HEK293 (cell line): ENCODE results near the gene TMEM121B.

Experiments used
- CTCF ChIA-PET: fragments of 350-600 bp; formaldehyde crosslinking; extraction: SDS; loops from one replicate; lab custom pipeline; 2021; ENCODE audit warnings: antibody characterized with exemption; lab: Yijun Ruan, JAX
- POLR2A ChIA-PET: fragments of 300-600 bp; formaldehyde crosslinking; extraction: SDS; loops from one replicate; lab custom pipeline; 2020; ENCODE audit warnings: antibody characterized with exemption, inconsistent platforms; lab: Yijun Ruan, JAX
- H3K27ac ChIP-seq: fragments of 200-500 bp; sonication (Bioruptor generic); 2 replicates; pipeline ENCODE4 v1.5.1; 2014; ENCODE audit warnings: low read depth, low read length, control low read depth, inconsistent platforms; ENCODE audit errors: extremely low read depth
- H3K36me3 ChIP-seq, 2 experiments: fragments of 200-500 bp in 1 of 2; sonication (Bioruptor generic) in 1 of 2; 1 replicate in 1 of 2; 2 replicates in 1 of 2; pipeline ENCODE4 v1.5.1; 2014 to 2017; ENCODE audit warnings: inconsistent platforms in 2 of 2, low read length in 2 of 2; ENCODE audit not compliant: control insufficient read depth in 2 of 2, insufficient read depth in 1 of 2
- H3K4me1 ChIP-seq: fragments of 200-500 bp; sonication (Bioruptor generic); 2 replicates; pipeline ENCODE4 v1.5.1; 2014; ENCODE audit warnings: mild to moderate bottlenecking, low read length, inconsistent platforms; ENCODE audit not compliant: control insufficient read depth, insufficient read depth
- H3K4me3 ChIP-seq: 2 replicates; pipeline ENCODE4 v1.5.1; 2011; ENCODE audit warnings: low read depth, mild to moderate bottlenecking, control low read depth, low read length, moderate library complexity
- H3K9me3 ChIP-seq: fragments of 200-500 bp; sonication (Bioruptor generic); 2 replicates; pipeline ENCODE4 v1.5.1; 2014; ENCODE audit warnings: low read depth, low read length, inconsistent platforms; ENCODE audit not compliant: control insufficient read depth, insufficient read depth
- KLF7 ChIP-seq: fragments of 450-650 bp; formaldehyde crosslinking; IDR thresholded peaks from 2 replicates; pipeline ENCODE4 v1.5.1; 2016; ENCODE audit warnings: missing biosample characterization, missing genetic modification characterization, borderline replicate concordance
- PRDM4 ChIP-seq: fragments of 450-650 bp; formaldehyde crosslinking; IDR thresholded peaks from 2 replicates; pipeline ENCODE4 v1.5.1; 2017; ENCODE audit warnings: missing biosample characterization, missing genetic modification characterization
- YY1 ChIP-seq: fragments of 450-650 bp; formaldehyde crosslinking; IDR thresholded peaks from 2 replicates; pipeline ENCODE4 v1.5.1; 2018; ENCODE audit warnings: missing biosample characterization, missing genetic modification characterization
- ZFHX2 ChIP-seq: fragments of 450-650 bp; formaldehyde crosslinking; conservative IDR thresholded peaks from 2 replicates; pipeline ENCODE4 v1.5.1; 2016; ENCODE audit warnings: missing biosample characterization, missing genetic modification characterization
- ZNF133 ChIP-seq: fragments of 450-650 bp; formaldehyde crosslinking; IDR thresholded peaks from 2 replicates; pipeline ENCODE4 v1.5.1; 2016; ENCODE audit warnings: missing biosample characterization, missing genetic modification characterization
- ZNF214 ChIP-seq: fragments of 450-650 bp; formaldehyde crosslinking; IDR thresholded peaks from 2 replicates; pipeline ENCODE4 v1.5.1; 2017; ENCODE audit warnings: missing biosample characterization, mild to moderate bottlenecking, missing genetic modification characterization, borderline replicate concordance
- ZNF223 ChIP-seq: fragments of 450-650 bp; formaldehyde crosslinking; IDR thresholded peaks from 2 replicates; pipeline ENCODE4 v1.5.1; 2016; ENCODE audit warnings: missing biosample characterization, missing genetic modification characterization
- ZNF510 ChIP-seq: fragments of 450-650 bp; formaldehyde crosslinking; IDR thresholded peaks from 2 replicates; pipeline ENCODE4 v1.5.1; 2018; ENCODE audit warnings: mild to moderate bottlenecking, missing genetic modification characterization, missing biosample characterization; ENCODE audit not compliant: insufficient replicate concordance
- ZNF521 ChIP-seq: fragments of 450-650 bp; formaldehyde crosslinking; IDR thresholded peaks from 2 replicates; pipeline ENCODE4 v1.5.1; 2017; ENCODE audit warnings: missing biosample characterization, mild to moderate bottlenecking, missing genetic modification characterization
- ZNF548 ChIP-seq: fragments of 450-650 bp; formaldehyde crosslinking; IDR thresholded peaks from 2 replicates; pipeline ENCODE4 v1.5.1; 2016; ENCODE audit warnings: missing biosample characterization, missing genetic modification characterization
- ZNF558 ChIP-seq: fragments of 450-650 bp; formaldehyde crosslinking; IDR thresholded peaks from 2 replicates; pipeline ENCODE4 v1.5.1; 2016; ENCODE audit warnings: missing biosample characterization, missing genetic modification characterization
- ZNF596 ChIP-seq: fragments of 450-650 bp; IDR thresholded peaks from 2 replicates; pipeline ENCODE4 v1.5.0; 2018; ENCODE audit warnings: missing biosample characterization, mild to moderate bottlenecking, missing genetic modification characterization, moderate library complexity
- ZNF621 ChIP-seq: fragments of 450-650 bp; formaldehyde crosslinking; IDR thresholded peaks from 2 replicates; pipeline ENCODE4 v1.5.1; 2017; ENCODE audit warnings: missing biosample characterization, missing genetic modification characterization
- ZNF623 ChIP-seq: fragments of 450-650 bp; formaldehyde crosslinking; IDR thresholded peaks from 2 replicates; pipeline ENCODE4 v1.5.1; 2016; ENCODE audit warnings: missing biosample characterization, missing genetic modification characterization
- ZNF654 ChIP-seq: fragments of 450-650 bp; formaldehyde crosslinking; IDR thresholded peaks from 2 replicates; pipeline ENCODE4 v1.5.1; 2016; ENCODE audit warnings: low read depth, missing biosample characterization, missing genetic modification characterization
- TF ChIP-seq, protein P1 (sequence below): fragments of 450-650 bp; formaldehyde crosslinking; IDR thresholded peaks from 2 replicates; pipeline ENCODE4 v1.5.1; 2016; ENCODE audit warnings: missing biosample characterization, missing genetic modification characterization
- TF ChIP-seq, protein P2 (sequence below): fragments of 450-650 bp; formaldehyde crosslinking; IDR thresholded peaks from 2 replicates; pipeline ENCODE4 v1.5.1; 2016; ENCODE audit warnings: missing biosample characterization, missing genetic modification characterization
- TF ChIP-seq, protein P3 (sequence below): fragments of 450-650 bp; IDR thresholded peaks from 2 replicates; pipeline ENCODE4 v1.5.1; 2018; ENCODE audit warnings: missing biosample characterization, missing genetic modification characterization
- TF ChIP-seq, protein P4 (sequence below): fragments of 450-650 bp; formaldehyde crosslinking; IDR thresholded peaks from 2 replicates; pipeline ENCODE4 v1.5.1; 2017; ENCODE audit warnings: missing biosample characterization, missing genetic modification characterization
- TF ChIP-seq, protein P5 (sequence below): fragments of 450-650 bp; formaldehyde crosslinking; IDR thresholded peaks from 2 replicates; pipeline ENCODE4 v1.5.1; 2016; ENCODE audit warnings: missing biosample characterization, missing genetic modification characterization

The TMEM121B gene

DNA sequence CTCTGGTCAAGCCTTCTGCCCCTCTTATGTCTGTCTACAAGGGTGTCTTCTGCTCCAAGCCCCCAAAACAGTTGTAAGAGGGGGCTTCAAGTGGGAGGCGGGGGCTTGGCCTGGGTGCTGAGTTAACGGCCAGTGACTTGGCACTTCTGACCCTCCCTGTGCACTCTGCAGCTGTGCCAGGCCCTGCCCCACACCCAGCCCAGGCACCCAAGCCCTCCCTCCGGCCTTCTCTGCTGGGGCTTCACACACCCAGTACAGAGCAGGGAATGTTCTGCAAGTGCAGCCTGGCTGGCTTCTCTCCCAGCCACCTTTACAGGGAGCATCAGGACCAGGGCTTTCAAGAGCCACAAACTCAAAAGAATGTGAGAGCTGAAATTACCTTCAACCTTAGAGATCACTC lies 3.8 kb downstream of the TMEM121B start:
- H3K9me3 ChIP-seq = no peaks in the 10 kb centered on the region
- TF ChIP-seq ZNF596 (tag by site-specific recombination) = no peak
- no peak for TF ChIP-seq YY1 (tag by site-specific recombination)
- TF ChIP-seq ZNF621 (tag by site-specific recombination) = no peak
- TF ChIP-seq KLF7 (tag by site-specific recombination) = no peak
- TF ChIP-seq ZNF133 (tag by site-specific recombination) = no peak
- TF ChIP-seq, protein P1, sequence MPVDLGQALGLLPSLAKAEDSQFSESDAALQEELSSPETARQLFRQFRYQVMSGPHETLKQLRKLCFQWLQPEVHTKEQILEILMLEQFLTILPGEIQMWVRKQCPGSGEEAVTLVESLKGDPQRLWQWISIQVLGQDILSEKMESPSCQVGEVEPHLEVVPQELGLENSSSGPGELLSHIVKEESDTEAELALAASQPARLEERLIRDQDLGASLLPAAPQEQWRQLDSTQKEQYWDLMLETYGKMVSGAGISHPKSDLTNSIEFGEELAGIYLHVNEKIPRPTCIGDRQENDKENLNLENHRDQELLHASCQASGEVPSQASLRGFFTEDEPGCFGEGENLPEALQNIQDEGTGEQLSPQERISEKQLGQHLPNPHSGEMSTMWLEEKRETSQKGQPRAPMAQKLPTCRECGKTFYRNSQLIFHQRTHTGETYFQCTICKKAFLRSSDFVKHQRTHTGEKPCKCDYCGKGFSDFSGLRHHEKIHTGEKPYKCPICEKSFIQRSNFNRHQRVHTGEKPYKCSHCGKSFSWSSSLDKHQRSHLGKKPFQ (tag by site-specific recombination) = no peak
- no peak for TF ChIP-seq ZNF214
- no peak for TF ChIP-seq ZNF223 (tag by site-specific recombination)
- TF ChIP-seq, protein P2, sequence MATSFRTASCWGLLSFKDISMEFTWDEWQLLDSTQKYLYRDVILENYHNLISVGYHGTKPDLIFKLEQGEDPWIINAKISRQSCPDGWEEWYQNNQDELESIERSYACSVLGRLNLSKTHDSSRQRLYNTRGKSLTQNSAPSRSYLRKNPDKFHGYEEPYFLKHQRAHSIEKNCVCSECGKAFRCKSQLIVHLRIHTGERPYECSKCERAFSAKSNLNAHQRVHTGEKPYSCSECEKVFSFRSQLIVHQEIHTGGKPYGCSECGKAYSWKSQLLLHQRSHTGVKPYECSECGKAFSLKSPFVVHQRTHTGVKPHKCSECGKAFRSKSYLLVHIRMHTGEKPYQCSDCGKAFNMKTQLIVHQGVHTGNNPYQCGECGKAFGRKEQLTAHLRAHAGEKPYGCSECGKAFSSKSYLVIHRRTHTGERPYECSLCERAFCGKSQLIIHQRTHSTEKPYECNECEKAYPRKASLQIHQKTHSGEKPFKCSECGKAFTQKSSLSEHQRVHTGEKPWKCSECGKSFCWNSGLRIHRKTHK = no peak
- no peak for TF ChIP-seq ZNF623 (tag by site-specific recombination)
- TF ChIP-seq, protein P3, sequence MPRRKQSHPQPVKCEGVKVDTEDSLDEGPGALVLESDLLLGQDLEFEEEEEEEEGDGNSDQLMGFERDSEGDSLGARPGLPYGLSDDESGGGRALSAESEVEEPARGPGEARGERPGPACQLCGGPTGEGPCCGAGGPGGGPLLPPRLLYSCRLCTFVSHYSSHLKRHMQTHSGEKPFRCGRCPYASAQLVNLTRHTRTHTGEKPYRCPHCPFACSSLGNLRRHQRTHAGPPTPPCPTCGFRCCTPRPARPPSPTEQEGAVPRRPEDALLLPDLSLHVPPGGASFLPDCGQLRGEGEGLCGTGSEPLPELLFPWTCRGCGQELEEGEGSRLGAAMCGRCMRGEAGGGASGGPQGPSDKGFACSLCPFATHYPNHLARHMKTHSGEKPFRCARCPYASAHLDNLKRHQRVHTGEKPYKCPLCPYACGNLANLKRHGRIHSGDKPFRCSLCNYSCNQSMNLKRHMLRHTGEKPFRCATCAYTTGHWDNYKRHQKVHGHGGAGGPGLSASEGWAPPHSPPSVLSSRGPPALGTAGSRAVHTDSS (tag by site-specific recombination) = no peak
- TF ChIP-seq ZNF521 (tag by site-specific recombination) = no peak
- no peak for TF ChIP-seq ZNF654 (tag by site-specific recombination)
- TF ChIP-seq, protein P4, sequence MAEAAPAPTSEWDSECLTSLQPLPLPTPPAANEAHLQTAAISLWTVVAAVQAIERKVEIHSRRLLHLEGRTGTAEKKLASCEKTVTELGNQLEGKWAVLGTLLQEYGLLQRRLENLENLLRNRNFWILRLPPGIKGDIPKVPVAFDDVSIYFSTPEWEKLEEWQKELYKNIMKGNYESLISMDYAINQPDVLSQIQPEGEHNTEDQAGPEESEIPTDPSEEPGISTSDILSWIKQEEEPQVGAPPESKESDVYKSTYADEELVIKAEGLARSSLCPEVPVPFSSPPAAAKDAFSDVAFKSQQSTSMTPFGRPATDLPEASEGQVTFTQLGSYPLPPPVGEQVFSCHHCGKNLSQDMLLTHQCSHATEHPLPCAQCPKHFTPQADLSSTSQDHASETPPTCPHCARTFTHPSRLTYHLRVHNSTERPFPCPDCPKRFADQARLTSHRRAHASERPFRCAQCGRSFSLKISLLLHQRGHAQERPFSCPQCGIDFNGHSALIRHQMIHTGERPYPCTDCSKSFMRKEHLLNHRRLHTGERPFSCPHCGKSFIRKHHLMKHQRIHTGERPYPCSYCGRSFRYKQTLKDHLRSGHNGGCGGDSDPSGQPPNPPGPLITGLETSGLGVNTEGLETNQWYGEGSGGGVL (tag by site-specific recombination) = no peak
- TF ChIP-seq, protein P5, sequence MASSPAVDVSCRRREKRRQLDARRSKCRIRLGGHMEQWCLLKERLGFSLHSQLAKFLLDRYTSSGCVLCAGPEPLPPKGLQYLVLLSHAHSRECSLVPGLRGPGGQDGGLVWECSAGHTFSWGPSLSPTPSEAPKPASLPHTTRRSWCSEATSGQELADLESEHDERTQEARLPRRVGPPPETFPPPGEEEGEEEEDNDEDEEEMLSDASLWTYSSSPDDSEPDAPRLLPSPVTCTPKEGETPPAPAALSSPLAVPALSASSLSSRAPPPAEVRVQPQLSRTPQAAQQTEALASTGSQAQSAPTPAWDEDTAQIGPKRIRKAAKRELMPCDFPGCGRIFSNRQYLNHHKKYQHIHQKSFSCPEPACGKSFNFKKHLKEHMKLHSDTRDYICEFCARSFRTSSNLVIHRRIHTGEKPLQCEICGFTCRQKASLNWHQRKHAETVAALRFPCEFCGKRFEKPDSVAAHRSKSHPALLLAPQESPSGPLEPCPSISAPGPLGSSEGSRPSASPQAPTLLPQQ (tag by site-specific recombination) = no peak
- TF ChIP-seq PRDM4 (tag by site-specific recombination) = no peak
- no peak for TF ChIP-seq ZFHX2 (tag by site-specific recombination)
- TF ChIP-seq ZNF510 (tag by site-specific recombination) = no peak
- no peak for TF ChIP-seq ZNF558 (tag by site-specific recombination)
- TF ChIP-seq ZNF548 (tag by site-specific recombination) = no peak
- no peak overlapping the region for H3K27ac ChIP-seq
- H3K4me1 ChIP-seq = no peaks in the 10 kb centered on the region
- ChIA-PET CTCF (interaction anchor here (0.6 to 2.3 kb wide), 4 partner anchors 20 to 633 kb away, joined by 3 to 6 read pairs (median 4); no protein-coding TSS in a partner anchor), POLR2A (interaction anchor here (2.1 kb wide), 1 partner anchor 55 kb away, joined by 5 read pairs; no protein-coding TSS in a partner anchor)
- no peaks in the 10 kb centered on the region for H3K36me3 ChIP-seq
- H3K4me3 ChIP-seq = no peak overlapping the region
